ENCODE measurements around the gene PLCB4. TPM values are rescaled to one million over a fixed set of nuclear protein-coding genes. Genes with fewer than 3 reads are reported as not detected.

PLCB4 gene
- total RNA-seq, 4 donors from 2014 or later: 4.4 to 11.5 (median 8.7) TPM

- TF ChIP-seq, protein P1, sequence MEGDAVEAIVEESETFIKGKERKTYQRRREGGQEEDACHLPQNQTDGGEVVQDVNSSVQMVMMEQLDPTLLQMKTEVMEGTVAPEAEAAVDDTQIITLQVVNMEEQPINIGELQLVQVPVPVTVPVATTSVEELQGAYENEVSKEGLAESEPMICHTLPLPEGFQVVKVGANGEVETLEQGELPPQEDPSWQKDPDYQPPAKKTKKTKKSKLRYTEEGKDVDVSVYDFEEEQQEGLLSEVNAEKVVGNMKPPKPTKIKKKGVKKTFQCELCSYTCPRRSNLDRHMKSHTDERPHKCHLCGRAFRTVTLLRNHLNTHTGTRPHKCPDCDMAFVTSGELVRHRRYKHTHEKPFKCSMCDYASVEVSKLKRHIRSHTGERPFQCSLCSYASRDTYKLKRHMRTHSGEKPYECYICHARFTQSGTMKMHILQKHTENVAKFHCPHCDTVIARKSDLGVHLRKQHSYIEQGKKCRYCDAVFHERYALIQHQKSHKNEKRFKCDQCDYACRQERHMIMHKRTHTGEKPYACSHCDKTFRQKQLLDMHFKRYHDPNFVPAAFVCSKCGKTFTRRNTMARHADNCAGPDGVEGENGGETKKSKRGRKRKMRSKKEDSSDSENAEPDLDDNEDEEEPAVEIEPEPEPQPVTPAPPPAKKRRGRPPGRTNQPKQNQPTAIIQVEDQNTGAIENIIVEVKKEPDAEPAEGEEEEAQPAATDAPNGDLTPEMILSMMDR (IDR thresholded peaks at IDR 0.05; ENCODE audit: low read depth): no peak
Observed at GRCh38 chr20:9377007-9377406, 308.1 kb downstream of the PLCB4 start.

DNA sequence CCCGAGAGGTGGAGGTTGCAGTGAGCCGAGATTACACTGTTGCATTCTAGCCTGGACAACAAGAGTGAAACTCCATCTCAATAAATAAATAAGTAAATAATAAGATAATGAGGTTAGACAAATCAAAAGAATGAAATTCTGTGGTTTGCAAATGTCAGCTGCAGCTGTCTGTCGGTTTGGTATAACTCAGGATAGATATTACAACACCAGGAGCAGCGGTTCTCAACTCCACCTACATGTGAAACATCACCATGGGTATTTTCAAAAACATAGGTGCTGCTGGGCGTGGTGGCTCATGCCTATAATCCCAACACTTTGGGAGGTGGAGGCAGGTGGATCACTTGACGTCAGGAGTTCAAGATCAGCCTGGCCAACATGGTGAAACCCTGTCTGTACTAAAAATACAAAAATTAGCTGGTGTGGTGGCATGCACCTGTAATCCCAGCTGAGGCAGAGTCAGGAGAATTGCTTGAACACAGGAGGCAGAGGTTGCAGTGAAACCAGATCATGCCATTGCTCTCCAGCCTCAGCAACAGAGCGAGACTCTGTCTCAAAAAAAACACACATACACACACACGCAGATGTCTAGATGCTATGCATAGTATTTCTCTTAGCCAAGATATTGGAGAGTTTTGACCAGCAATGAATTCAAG, 319.4 kb downstream of the PLCB4 start:
- TF ChIP-seq, protein P1 (IDR thresholded peaks at IDR 0.05; ENCODE audit: low read depth): no peak

DNA sequence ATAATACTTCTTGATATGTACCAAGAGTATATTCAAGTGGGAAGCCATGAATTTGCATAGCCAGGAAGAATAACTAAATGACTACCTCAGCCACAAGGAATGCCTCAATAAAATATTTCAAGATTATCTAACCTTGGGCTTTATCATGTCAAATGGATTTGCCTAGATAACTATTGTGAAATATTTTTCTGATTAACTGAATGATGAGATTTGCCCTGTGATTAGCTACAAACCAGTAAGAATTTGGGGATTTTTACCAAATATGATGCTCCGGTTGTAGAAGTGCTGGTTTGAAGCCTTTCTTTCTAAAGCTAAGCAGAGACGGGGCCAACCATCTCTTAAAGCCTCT, 319.9 kb downstream of the PLCB4 start:
- TF ChIP-seq, protein P1 (IDR thresholded peaks at IDR 0.05; ENCODE audit: low read depth): no peak

DNA sequence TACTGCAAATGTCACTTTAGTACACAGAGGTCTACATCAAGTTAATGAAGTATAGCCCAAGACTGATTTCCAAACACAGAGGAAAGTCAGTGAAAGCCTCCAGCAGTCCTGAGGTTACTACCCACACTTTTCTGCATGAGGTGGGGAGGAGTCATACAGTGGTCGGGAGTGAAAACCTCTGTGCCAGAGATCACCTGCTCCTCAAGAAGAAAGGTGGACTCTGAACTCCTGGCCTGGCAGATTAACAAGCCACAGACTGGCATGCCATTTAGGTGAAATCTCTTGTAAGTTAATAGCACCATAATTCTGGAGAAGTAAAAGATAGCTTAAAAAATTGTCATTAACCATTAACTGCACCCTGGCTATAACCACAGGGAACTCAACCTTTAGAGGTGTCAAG, 320.5 kb downstream of the PLCB4 start:
- TF ChIP-seq, protein P1 (IDR thresholded peaks at IDR 0.05; ENCODE audit: low read depth): no peak

DNA sequence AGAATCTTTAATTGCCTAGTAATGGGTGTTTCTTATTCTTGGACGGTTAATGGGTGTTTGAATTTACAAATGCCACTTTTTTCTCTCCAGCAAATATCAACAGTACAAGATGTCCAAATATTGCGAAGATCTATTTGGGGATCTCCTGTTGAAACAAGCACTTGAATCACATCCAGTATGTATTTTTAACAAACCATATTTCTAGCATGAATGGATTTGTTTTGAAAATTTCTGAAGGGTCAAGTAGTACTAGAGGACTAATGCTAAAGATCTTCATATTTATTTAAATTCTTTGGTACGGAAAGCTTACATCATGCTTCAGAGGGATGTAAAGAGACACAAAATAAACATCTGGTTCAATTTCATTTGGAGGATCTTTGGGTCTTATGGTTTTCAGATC, 321.6 kb downstream of the PLCB4 start:
- TF ChIP-seq, protein P1 (IDR thresholded peaks at IDR 0.05; ENCODE audit: low read depth): no peak

- TF ChIP-seq, protein P1 (IDR thresholded peaks at IDR 0.05; ENCODE audit: low read depth): no peak
Observed at GRCh38 chr20:9392892-9393857, 324.3 kb downstream of the PLCB4 start.

DNA sequence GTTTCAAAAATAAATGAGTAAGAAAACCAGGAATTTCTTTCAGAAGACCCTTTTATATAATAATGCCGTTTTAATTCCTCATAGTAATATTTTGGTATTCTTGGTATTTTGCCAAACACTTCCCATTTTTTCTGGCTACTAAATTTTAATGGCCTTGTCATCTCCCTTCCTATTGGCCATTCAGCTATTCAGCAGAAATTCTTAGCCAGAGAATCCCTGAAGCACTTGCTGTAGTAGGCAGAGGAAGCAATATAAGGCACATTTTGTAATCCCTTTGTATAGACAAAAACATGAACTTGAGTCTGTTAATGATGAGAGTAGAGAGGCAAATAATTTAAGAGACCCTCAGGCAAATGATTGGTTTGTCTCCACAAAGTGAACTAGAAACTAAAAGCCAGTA, 327.1 kb downstream of the PLCB4 start:
- TF ChIP-seq, protein P1 (IDR thresholded peaks at IDR 0.05; ENCODE audit: low read depth): no peak
